Measurements from ENCODE around the gene SET. TPM values are rescaled to one million over a fixed set of nuclear protein-coding genes. Genes with fewer than 3 reads are reported as not detected.

SET gene
- total RNA-seq, 1 experiment from 2014 or later = 422 TPM

DNA sequence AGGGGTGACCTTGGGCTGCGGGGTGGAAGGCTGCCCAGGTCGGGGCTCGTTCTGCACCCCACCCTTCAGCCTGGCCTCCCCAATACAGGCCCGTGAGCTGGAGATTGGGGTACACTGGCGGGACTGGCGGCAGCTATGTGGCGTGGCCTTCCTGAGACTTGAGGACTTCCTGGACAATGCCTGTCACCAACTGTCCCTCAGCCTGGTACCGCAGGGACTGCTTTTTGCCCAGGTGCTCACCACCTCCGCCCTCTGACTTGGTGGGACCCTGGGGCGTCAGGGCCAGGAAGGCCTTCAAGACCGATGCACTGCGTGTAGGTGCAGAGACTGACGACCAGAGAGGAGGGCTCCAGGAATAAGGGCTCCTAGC is 24.4 kb downstream of the SET start:
- Histone ChIP-seq H3K27ac (ENCODE audit: low read length) (no peak overlapping the region), H3K4me3 (ENCODE audit: low read depth in 2 of 2, low read length in 2 of 2) (no peak overlapping the region), H3K27me3 (ENCODE audit: control insufficient read depth, insufficient read depth, low read length) (no peaks in the 10 kb centered on the region), H3K36me3 (ENCODE audit: control insufficient read depth, insufficient read depth, low read length) (no peaks in the 10 kb centered on the region; the same call in 1 of the 2 replicates), H3K9me3 (ENCODE audit: control insufficient read depth, insufficient read depth, low read depth, low read length) (no peaks in the 10 kb centered on the region), H3K4me1 (ENCODE audit: control insufficient read depth, insufficient read depth, low read length) (no peaks in the 10 kb centered on the region)
- intact Hi-C loops (cut with micrococcal nuclease; ENCODE audit: unreplicated experiment) (no loop called here), in situ Hi-C loops (cut with HindIII; ENCODE audit: low pct_unique_long_range_greater_than_20kb, low sequenced_read_pairs) (no loop called here)
- CTCF ChIA-PET = no interaction called here
- ATAC-seq (no peak), DNase-seq (ENCODE audit: low read depth, low spot score) (no peak)
- POLR2A ChIA-PET = no interaction called here
- TF ChIP-seq TCF7L2 (IDR thresholded peaks at IDR 0.05; ENCODE audit: low read depth, low read length) = no peak
- TF ChIP-seq POLR2AphosphoS5 (IDR thresholded peaks at IDR 0.05; ENCODE audit: low read depth, low read length) = no peak
- TF ChIP-seq, protein P1, sequence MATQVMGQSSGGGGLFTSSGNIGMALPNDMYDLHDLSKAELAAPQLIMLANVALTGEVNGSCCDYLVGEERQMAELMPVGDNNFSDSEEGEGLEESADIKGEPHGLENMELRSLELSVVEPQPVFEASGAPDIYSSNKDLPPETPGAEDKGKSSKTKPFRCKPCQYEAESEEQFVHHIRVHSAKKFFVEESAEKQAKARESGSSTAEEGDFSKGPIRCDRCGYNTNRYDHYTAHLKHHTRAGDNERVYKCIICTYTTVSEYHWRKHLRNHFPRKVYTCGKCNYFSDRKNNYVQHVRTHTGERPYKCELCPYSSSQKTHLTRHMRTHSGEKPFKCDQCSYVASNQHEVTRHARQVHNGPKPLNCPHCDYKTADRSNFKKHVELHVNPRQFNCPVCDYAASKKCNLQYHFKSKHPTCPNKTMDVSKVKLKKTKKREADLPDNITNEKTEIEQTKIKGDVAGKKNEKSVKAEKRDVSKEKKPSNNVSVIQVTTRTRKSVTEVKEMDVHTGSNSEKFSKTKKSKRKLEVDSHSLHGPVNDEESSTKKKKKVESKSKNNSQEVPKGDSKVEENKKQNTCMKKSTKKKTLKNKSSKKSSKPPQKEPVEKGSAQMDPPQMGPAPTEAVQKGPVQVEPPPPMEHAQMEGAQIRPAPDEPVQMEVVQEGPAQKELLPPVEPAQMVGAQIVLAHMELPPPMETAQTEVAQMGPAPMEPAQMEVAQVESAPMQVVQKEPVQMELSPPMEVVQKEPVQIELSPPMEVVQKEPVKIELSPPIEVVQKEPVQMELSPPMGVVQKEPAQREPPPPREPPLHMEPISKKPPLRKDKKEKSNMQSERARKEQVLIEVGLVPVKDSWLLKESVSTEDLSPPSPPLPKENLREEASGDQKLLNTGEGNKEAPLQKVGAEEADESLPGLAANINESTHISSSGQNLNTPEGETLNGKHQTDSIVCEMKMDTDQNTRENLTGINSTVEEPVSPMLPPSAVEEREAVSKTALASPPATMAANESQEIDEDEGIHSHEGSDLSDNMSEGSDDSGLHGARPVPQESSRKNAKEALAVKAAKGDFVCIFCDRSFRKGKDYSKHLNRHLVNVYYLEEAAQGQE (IDR thresholded peaks at IDR 0.05; ENCODE audit: insufficient read depth in 1 of 2, low read depth in 2 of 2, low read length in 1 of 2) = no peak
- BruUV-seq (replicated peaks) = no TSS peak

DNA sequence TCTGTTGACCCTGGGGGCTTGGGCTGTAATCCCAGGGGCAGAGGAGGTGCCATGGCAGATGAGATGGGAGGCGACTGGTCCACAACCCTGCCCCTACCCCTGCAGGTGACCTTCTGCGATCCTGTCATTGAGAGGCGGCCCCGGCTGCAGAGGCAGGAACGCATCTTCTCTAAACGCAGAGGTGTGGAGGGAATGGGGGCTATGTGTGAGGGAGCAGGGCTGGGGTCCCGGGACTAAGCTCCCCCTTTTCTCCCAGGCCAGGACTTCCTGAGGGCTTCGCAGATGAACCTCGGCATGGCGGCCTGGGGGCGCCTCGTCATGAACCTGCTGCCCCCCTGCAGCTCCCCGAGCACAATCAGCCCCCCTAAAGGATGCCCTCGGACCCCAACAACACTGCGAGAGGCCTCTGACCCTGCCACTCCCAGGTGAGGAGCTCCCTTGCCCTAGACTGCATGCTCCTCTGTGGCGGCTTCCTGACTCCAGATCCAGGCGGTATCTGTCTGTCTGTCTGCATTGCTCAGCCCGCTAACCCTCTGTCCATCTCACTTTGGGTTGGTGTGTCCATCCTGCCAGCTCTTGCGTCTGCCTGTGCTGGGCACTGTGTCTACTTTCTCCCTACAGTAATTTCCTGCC is 25.0 kb downstream of the SET start:
- intact Hi-C loops (cut with micrococcal nuclease; ENCODE audit: unreplicated experiment) (no loop called here), in situ Hi-C loops (cut with HindIII; ENCODE audit: low pct_unique_long_range_greater_than_20kb, low sequenced_read_pairs) (no loop called here)
- no peaks in the 10 kb centered on the region for H3K9me3 ChIP-seq (ENCODE audit: control insufficient read depth, insufficient read depth, low read depth, low read length)
- no peaks in the 10 kb centered on the region; the same call in 1 of the 2 replicates for H3K36me3 ChIP-seq (ENCODE audit: control insufficient read depth, insufficient read depth, low read length)
- no peak overlapping the region for H3K27ac ChIP-seq (ENCODE audit: low read length)
- no peak overlapping the region for H3K4me3 ChIP-seq (ENCODE audit: low read depth in 2 of 2, low read length in 2 of 2)
- ChIA-PET POLR2A (no interaction called here), CTCF (no interaction called here)
- H3K4me1 ChIP-seq (ENCODE audit: control insufficient read depth, insufficient read depth, low read length) = no peaks in the 10 kb centered on the region
- H3K27me3 ChIP-seq (ENCODE audit: control insufficient read depth, insufficient read depth, low read length) = no peaks in the 10 kb centered on the region
- BruUV-seq (replicated peaks) = no TSS peak
- no peak for TF ChIP-seq TCF7L2 (IDR thresholded peaks at IDR 0.05; ENCODE audit: low read depth, low read length)
- no peak for TF ChIP-seq SIN3A (IDR thresholded peaks at IDR 0.05; ENCODE audit: borderline replicate concordance, insufficient read depth, low read depth, low read length)
- ATAC-seq (no peak), DNase-seq (ENCODE audit: low read depth, low spot score) (no peak)

DNA sequence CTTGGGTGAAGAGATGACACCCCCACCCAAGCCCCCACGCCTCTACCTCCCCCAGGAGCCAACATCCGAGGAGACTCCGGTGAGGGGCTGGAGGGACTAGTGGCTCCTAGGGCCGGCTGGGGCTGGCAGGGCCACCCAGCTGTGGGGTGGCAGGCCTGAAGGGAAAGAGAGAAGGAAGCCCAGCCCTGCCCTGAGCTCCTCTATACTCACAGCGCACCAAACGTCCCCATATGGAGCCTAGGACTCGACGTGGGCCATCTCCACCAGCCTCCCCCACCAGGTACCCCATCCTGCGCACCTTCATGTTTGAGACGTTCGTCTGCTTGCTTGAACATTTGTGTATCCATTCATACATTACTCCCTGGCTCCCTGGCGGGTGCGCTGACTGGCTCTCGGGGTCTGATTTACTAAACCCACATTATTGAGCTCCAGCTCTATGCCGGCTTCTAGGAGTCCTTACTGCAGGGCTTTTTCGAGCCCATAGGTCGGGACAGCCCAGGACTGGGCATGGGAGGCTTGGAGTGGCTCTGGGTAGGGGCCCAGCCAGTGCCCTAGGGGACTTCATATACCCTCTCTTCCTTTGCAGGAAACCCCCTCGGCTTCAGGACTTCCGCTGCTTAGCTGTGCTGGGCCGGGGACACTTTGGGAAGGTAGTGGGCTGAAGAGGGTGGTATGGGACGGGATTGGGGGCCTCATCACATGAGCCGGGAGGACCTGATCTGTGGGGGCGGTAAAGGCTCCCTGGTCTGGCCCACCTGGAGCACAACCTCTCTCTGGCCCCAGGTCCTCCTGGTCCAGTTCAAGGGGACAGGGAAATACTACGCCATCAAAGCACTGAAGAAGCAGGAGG is 25.8 kb downstream of the SET start:
- TF ChIP-seq, protein P1 (IDR thresholded peaks at IDR 0.05; ENCODE audit: insufficient read depth in 1 of 2, low read depth in 2 of 2, low read length in 1 of 2) = no peak
- TF ChIP-seq, protein P2, sequence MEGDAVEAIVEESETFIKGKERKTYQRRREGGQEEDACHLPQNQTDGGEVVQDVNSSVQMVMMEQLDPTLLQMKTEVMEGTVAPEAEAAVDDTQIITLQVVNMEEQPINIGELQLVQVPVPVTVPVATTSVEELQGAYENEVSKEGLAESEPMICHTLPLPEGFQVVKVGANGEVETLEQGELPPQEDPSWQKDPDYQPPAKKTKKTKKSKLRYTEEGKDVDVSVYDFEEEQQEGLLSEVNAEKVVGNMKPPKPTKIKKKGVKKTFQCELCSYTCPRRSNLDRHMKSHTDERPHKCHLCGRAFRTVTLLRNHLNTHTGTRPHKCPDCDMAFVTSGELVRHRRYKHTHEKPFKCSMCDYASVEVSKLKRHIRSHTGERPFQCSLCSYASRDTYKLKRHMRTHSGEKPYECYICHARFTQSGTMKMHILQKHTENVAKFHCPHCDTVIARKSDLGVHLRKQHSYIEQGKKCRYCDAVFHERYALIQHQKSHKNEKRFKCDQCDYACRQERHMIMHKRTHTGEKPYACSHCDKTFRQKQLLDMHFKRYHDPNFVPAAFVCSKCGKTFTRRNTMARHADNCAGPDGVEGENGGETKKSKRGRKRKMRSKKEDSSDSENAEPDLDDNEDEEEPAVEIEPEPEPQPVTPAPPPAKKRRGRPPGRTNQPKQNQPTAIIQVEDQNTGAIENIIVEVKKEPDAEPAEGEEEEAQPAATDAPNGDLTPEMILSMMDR (IDR thresholded peaks at IDR 0.05) = no peak
- TF ChIP-seq POLR2AphosphoS5 (IDR thresholded peaks at IDR 0.05; ENCODE audit: low read depth, low read length) = no peak
- no peak for TF ChIP-seq TCF7L2 (IDR thresholded peaks at IDR 0.05; ENCODE audit: low read depth, low read length)
- POLR2A ChIA-PET = no interaction called here
- DNase-seq (ENCODE audit: low read depth, low spot score) (no peak), ATAC-seq (no peak)
- no peaks in the 10 kb centered on the region; the same call in 1 of the 2 replicates for H3K36me3 ChIP-seq (ENCODE audit: control insufficient read depth, insufficient read depth, low read length)
- H3K9me3 ChIP-seq (ENCODE audit: control insufficient read depth, insufficient read depth, low read depth, low read length) = no peaks in the 10 kb centered on the region
- no peaks in the 10 kb centered on the region for H3K27me3 ChIP-seq (ENCODE audit: control insufficient read depth, insufficient read depth, low read length)
- no peak overlapping the region for H3K27ac ChIP-seq (ENCODE audit: low read length)
- BruUV-seq (replicated peaks) = no TSS peak
- CTCF ChIA-PET = no interaction called here
- intact Hi-C loops (cut with micrococcal nuclease; ENCODE audit: unreplicated experiment) = no loop called here
- H3K4me1 ChIP-seq (ENCODE audit: control insufficient read depth, insufficient read depth, low read length) = no peaks in the 10 kb centered on the region
- H3K4me3 ChIP-seq (ENCODE audit: low read depth in 2 of 2, low read length in 2 of 2) = no peak overlapping the region
- in situ Hi-C loops (cut with HindIII; ENCODE audit: low pct_unique_long_range_greater_than_20kb, low sequenced_read_pairs) = no loop called here
